Measurements from ENCODE around the gene RFX2. TPM values are rescaled to one million over a fixed set of nuclear protein-coding genes. Genes with fewer than 3 reads are reported as not detected.
"Not testable (repeated sequence)": the region's sequence is repeated elsewhere in the genome, so short reads cannot be mapped to it uniquely, and the experiment has no call there.

The RFX2 gene
- total RNA-seq, 2 experiments from 2014 or later, result 8.6 to 8.9 TPM

GRCh38 chr19:6119031-6119430 lies 8.7 kb upstream of the RFX2 start:
- Mint-ChIP-seq H3K4me1 (no peaks in the 10 kb centered on the region), H3K27ac (no peak overlapping the region), H3K36me3 (ENCODE audit: low read depth) (no peaks in the 10 kb centered on the region), H3K9me3 (ENCODE audit: low read depth) (peaks cover 3% of the 10 kb centered on the region), H3K27me3 (peaks cover 7% of the 10 kb centered on the region), H3K4me3 (no peak overlapping the region)
- ChIA-PET POLR2A (no interaction called here), CTCF (interaction anchor here (0.7 kb wide), 1 partner anchor 26 kb away, joined by 3 read pairs; no protein-coding TSS in a partner anchor)
- no peak for ATAC-seq
- DNase-seq, result no peak
- intact Hi-C loops (cut with DNase I, micrococcal nuclease), result no loop called here

- ATAC-seq (no peak), DNase-seq (no peak)
- Mint-ChIP-seq H3K9me3 (ENCODE audit: low read depth) (peaks cover 3% of the 10 kb centered on the region), H3K36me3 (ENCODE audit: low read depth) (no peaks in the 10 kb centered on the region), H3K4me3 (no peak overlapping the region), H3K4me1 (no peaks in the 10 kb centered on the region), H3K27me3 (peaks cover 12% of the 10 kb centered on the region), H3K27ac (no peak overlapping the region)
- POLR2A ChIA-PET, result no interaction called here
- intact Hi-C loops (cut with DNase I, micrococcal nuclease), result no loop called here
- CTCF ChIA-PET, result interaction anchor here (1.0 to 1.3 kb wide), 4 partner anchors 9 to 150 kb away, joined by 3 to 4 read pairs (median 3); no protein-coding TSS in a partner anchor
Measured at GRCh38 chr19:6118043-6118442, 7.7 kb upstream of the RFX2 start.

GRCh38 chr19:6117534-6117933 lies 7.2 kb upstream of the RFX2 start:
- peaks cover 3% of the 10 kb centered on the region for H3K9me3 Mint-ChIP-seq (ENCODE audit: low read depth)
- H3K27ac Mint-ChIP-seq, result no peak overlapping the region
- no peaks in the 10 kb centered on the region for H3K36me3 Mint-ChIP-seq (ENCODE audit: low read depth)
- intact Hi-C loops (cut with DNase I, micrococcal nuclease), result no loop called here
- DNase-seq (no peak), ATAC-seq (no peak)
- H3K4me1 Mint-ChIP-seq, result no peaks in the 10 kb centered on the region
- H3K4me3 Mint-ChIP-seq, result no peak overlapping the region
- CTCF ChIA-PET, result interaction anchor here (0.7 to 1.7 kb wide), 6 partner anchors 9 to 313 kb away, joined by 3 to 5 read pairs (median 3); no protein-coding TSS in a partner anchor
- peaks cover 12% of the 10 kb centered on the region for H3K27me3 Mint-ChIP-seq
- POLR2A ChIA-PET, result interaction anchor here (0.6 kb wide), 1 partner anchor 394 kb away, joined by 3 read pairs; no protein-coding TSS in a partner anchor

GRCh38 chr19:6116749-6117430 lies 6.6 kb upstream of the RFX2 start:
- no peak for ATAC-seq
- CTCF ChIA-PET, result interaction anchor here (0.7 to 2.5 kb wide), 8 partner anchors 8 to 313 kb away, joined by 3 to 12 read pairs (median 4); no protein-coding TSS in a partner anchor
- peaks cover 12% of the 10 kb centered on the region for H3K27me3 Mint-ChIP-seq
- no peaks in the 10 kb centered on the region for H3K4me1 Mint-ChIP-seq
- intact Hi-C loops (cut with DNase I, micrococcal nuclease), result no loop called here
- peaks cover 3% of the 10 kb centered on the region for H3K9me3 Mint-ChIP-seq (ENCODE audit: low read depth)
- DNase-seq, result no peak
- POLR2A ChIA-PET, result interaction anchor here (0.6 kb wide), 1 partner anchor 394 kb away, joined by 3 read pairs; no protein-coding TSS in a partner anchor
- no peaks in the 10 kb centered on the region for H3K36me3 Mint-ChIP-seq (ENCODE audit: low read depth)
- H3K4me3 Mint-ChIP-seq, result no peak overlapping the region
- no peak overlapping the region for H3K27ac Mint-ChIP-seq

- Mint-ChIP-seq H3K4me3 (no peak overlapping the region), H3K36me3 (ENCODE audit: low read depth) (no peaks in the 10 kb centered on the region), H3K9me3 (ENCODE audit: low read depth) (peaks cover 3% of the 10 kb centered on the region), H3K27ac (no peak overlapping the region), H3K4me1 (peaks cover 5% of the 10 kb centered on the region), H3K27me3 (peaks cover 11% of the 10 kb centered on the region)
- DNase-seq, result no peak
- POLR2A ChIA-PET, result no interaction called here
- no peak for ATAC-seq
- intact Hi-C loops (cut with DNase I, micrococcal nuclease), result no loop called here
- CTCF ChIA-PET, result interaction anchor here (0.6 to 2.5 kb wide), 5 partner anchors 9 to 288 kb away, joined by 3 to 12 read pairs (median 5); no protein-coding TSS in a partner anchor
Measured at GRCh38 chr19:6115992-6116391, 5.7 kb upstream of the RFX2 start.

GRCh38 chr19:6113616-6114188 lies 3.4 kb upstream of the RFX2 start:
- intact Hi-C loops (cut with DNase I, micrococcal nuclease), result loop anchor here in 1 of 2 experiments (5.0 kb wide), 1 partner anchor 46 kb away; no protein-coding TSS in a partner anchor
- ChIA-PET CTCF (interaction anchor here (0.7 to 0.8 kb wide), 2 partner anchors 25 to 131 kb away, joined by 3 read pairs; no protein-coding TSS in a partner anchor), POLR2A (no interaction called here)
- Mint-ChIP-seq H3K9me3 (ENCODE audit: low read depth) (no peaks in the 10 kb centered on the region), H3K36me3 (ENCODE audit: low read depth) (no peaks in the 10 kb centered on the region), H3K27me3 (peaks cover 12% of the 10 kb centered on the region), H3K4me3 (no peak overlapping the region), H3K27ac (no peak overlapping the region), H3K4me1 (peaks cover 14% of the 10 kb centered on the region)
- no peak for DNase-seq
- no peak for ATAC-seq

GRCh38 chr19:6109947-6110346 lies 353 bp downstream of the RFX2 start:
- DNase-seq, result no peak
- H3K4me3 Mint-ChIP-seq, result peak overlapping the region; percentile 76
- POLR2A ChIA-PET, result no interaction called here

GRCh38 chr19:6108721-6109633 lies 1.3 kb downstream of the RFX2 start:
- CTCF ChIA-PET, result interaction anchor here (0.5 to 1.2 kb wide), 6 partner anchors 9 to 782 kb away, joined by 3 to 5 read pairs (median 3); no protein-coding TSS in a partner anchor
- Mint-ChIP-seq H3K4me1 (peaks cover 23% of the 10 kb centered on the region), H3K4me3 (peak overlapping the region; percentile 76), H3K27me3 (peaks cover 16% of the 10 kb centered on the region), H3K36me3 (ENCODE audit: low read depth) (peaks cover 2% of the 10 kb centered on the region), H3K9me3 (ENCODE audit: low read depth) (no peaks in the 10 kb centered on the region), H3K27ac (peak overlapping the region; percentile 56)
- POLR2A ChIA-PET, result interaction anchor here (0.6 kb wide), 2 partner anchors 100 to 301 kb away, joined by 4 to 5 read pairs; no protein-coding TSS in a partner anchor
- DNase-seq, result peak; percentile 74
- ATAC-seq, result no peak
- intact Hi-C loops (cut with DNase I, micrococcal nuclease), result no loop called here

More at GRCh38 chr19:6109947-6110346, 353 bp downstream of the RFX2 start:
- intact Hi-C loops (cut with DNase I, micrococcal nuclease), result loop anchor here (1.0 to 5.0 kb wide), 16 partner anchors 43 to 627 kb away; partner anchors contain the start of genes CATSPERD (in 1 of the 2), CLPP (in 1 of the 2), GPR108 (in 1 of the 2) and GTF2F1 (in 1 of the 2)
- no peak overlapping the region for H3K27ac Mint-ChIP-seq
- peaks cover 16% of the 10 kb centered on the region for H3K27me3 Mint-ChIP-seq
- peaks cover 2% of the 10 kb centered on the region for H3K36me3 Mint-ChIP-seq (ENCODE audit: low read depth)
- H3K9me3 Mint-ChIP-seq (ENCODE audit: low read depth), result no peaks in the 10 kb centered on the region
- peak; percentile 2 for ATAC-seq
- H3K4me1 Mint-ChIP-seq, result peaks cover 23% of the 10 kb centered on the region
- CTCF ChIA-PET, result no interaction called here

- H3K4me3 Mint-ChIP-seq; H3K27ac Mint-ChIP-seq; ATAC-seq; DNase-seq; H3K9me3 Mint-ChIP-seq (ENCODE audit: low read depth); POLR2A ChIA-PET; H3K36me3 Mint-ChIP-seq (ENCODE audit: low read depth); intact Hi-C loops (cut with DNase I, micrococcal nuclease): not testable (repeated sequence)
- CTCF ChIA-PET, result interaction anchor here (2.1 kb wide), 1 partner anchor 19 kb away, joined by 7 read pairs; no protein-coding TSS in a partner anchor
- Mint-ChIP-seq H3K4me1 (peaks cover 23% of the 10 kb centered on the region), H3K27me3 (peaks cover 11% of the 10 kb centered on the region)
Measured at GRCh38 chr19:6106643-6107294, 3.5 kb downstream of the RFX2 start.

- Mint-ChIP-seq H3K27ac (no peak overlapping the region), H3K4me3 (no peak overlapping the region), H3K4me1 (peaks cover 19% of the 10 kb centered on the region), H3K36me3 (ENCODE audit: low read depth) (peaks cover 2% of the 10 kb centered on the region), H3K27me3 (peaks cover 9% of the 10 kb centered on the region), H3K9me3 (ENCODE audit: low read depth) (no peaks in the 10 kb centered on the region)
- CTCF ChIA-PET, result interaction anchor here (2.1 kb wide), 1 partner anchor 20 kb away, joined by 7 read pairs; no protein-coding TSS in a partner anchor
- ATAC-seq, result no peak
- POLR2A ChIA-PET, result no interaction called here
- no peak for DNase-seq
- intact Hi-C loops (cut with DNase I, micrococcal nuclease), result no loop called here
Measured at GRCh38 chr19:6105444-6105843, 4.9 kb downstream of the RFX2 start.

All from activated CD4-positive, alpha-beta T cell treated with anti-CD3 and anti-CD28 coated beads for 36 hours (primary cell).